GM12872 (cell line): ENCODE measurements around the gene BANK1.

Source experiments
- CTCF ChIP-seq: IDR thresholded peaks from 3 replicates; pipeline ENCODE4 v1.5.1; 2011; ENCODE audit warnings: low read depth, mild to moderate bottlenecking, low read length, moderate library complexity; ENCODE audit not compliant: insufficient read depth

BANK1 gene

GRCh38 chr4:101919373-101919977 is 128.9 kb downstream of the BANK1 start:
- no peak for TF ChIP-seq CTCF

- TF ChIP-seq CTCF, result no peak
Observed at GRCh38 chr4:101921370-101921769, 130.8 kb downstream of the BANK1 start.

GRCh38 chr4:101931619-101932018 is 141.1 kb downstream of the BANK1 start:
- no peak for TF ChIP-seq CTCF

GRCh38 chr4:101933855-101934254 is 143.3 kb downstream of the BANK1 start:
- no peak for TF ChIP-seq CTCF

GRCh38 chr4:101938836-101939235 is 148.3 kb downstream of the BANK1 start:
- no peak for TF ChIP-seq CTCF

GRCh38 chr4:101941816-101942358 is 151.4 kb downstream of the BANK1 start:
- TF ChIP-seq CTCF, result no peak

- TF ChIP-seq CTCF, result no peak
Observed at GRCh38 chr4:101942891-101943290, 152.4 kb downstream of the BANK1 start.
